Measurements from ENCODE around the gene ZFHX2. TPM values are rescaled to one million over a fixed set of nuclear protein-coding genes. Genes with fewer than 3 reads are reported as not detected.

The ZFHX2 gene
- total RNA-seq, 2 donors from 2014 or later = 12.8 to 15.4 TPM

GRCh38 chr14:23580152-23580926 lies 28.8 kb upstream of the ZFHX2 start:
- WGBS, 2 experiments (ENCODE audit: insufficient coverage in 1 of 2, insufficient read length in 1 of 2) = 90 to 92% methylated on average over 16 to 21 of the region's 24 CpGs
- DNase-seq = peak; percentile 39
- no peak overlapping the region for H3K4me3 Mint-ChIP-seq
- H3K9ac ChIP-seq (ENCODE audit: extremely low read depth, low read length, poor library complexity, severe bottlenecking) = no peak overlapping the region
- no peaks in the 10 kb centered on the region for H3K4me1 ChIP-seq (ENCODE audit: control insufficient read depth, insufficient read depth, low read length)
- peaks cover 6% of the 10 kb centered on the region for H3K9me3 Mint-ChIP-seq
- H3K27me3 Mint-ChIP-seq (ENCODE audit: insufficient read depth) = peaks cover 69% of the 10 kb centered on the region
- H3K27ac Mint-ChIP-seq = no peak overlapping the region
- H3K36me3 Mint-ChIP-seq (ENCODE audit: low read depth) = no peaks in the 10 kb centered on the region
- no peak for TF ChIP-seq CTCF (conservative IDR thresholded peaks at IDR 0.05)
- no peaks in the 10 kb centered on the region for H3K9me3 ChIP-seq (ENCODE audit: control insufficient read depth, low read length)
- H3K4me3 ChIP-seq (ENCODE audit: low read length) = no peak overlapping the region
- no peaks in the 10 kb centered on the region for H3K36me3 ChIP-seq (ENCODE audit: control insufficient read depth, insufficient read depth, low read length)
- H3K27me3 ChIP-seq (ENCODE audit: control insufficient read depth, insufficient read depth, low read length, poor library complexity, severe bottlenecking) = peaks cover 43% of the 10 kb centered on the region
- H3K4me1 Mint-ChIP-seq = no peaks in the 10 kb centered on the region
- H3K27ac ChIP-seq (ENCODE audit: low read depth, low read length) = no peak overlapping the region

GRCh38 chr14:23579739-23580138 lies 28.2 kb upstream of the ZFHX2 start:
- no peaks in the 10 kb centered on the region for H3K36me3 ChIP-seq (ENCODE audit: control insufficient read depth, insufficient read depth, low read length)
- H3K27ac ChIP-seq (ENCODE audit: low read depth, low read length) = no peak overlapping the region
- no peak overlapping the region for H3K9ac ChIP-seq (ENCODE audit: extremely low read depth, low read length, poor library complexity, severe bottlenecking)
- no peaks in the 10 kb centered on the region for H3K36me3 Mint-ChIP-seq (ENCODE audit: low read depth)
- no peak overlapping the region for H3K4me3 ChIP-seq (ENCODE audit: low read length)
- no peaks in the 10 kb centered on the region for H3K9me3 ChIP-seq (ENCODE audit: control insufficient read depth, low read length)
- H3K4me1 Mint-ChIP-seq = no peaks in the 10 kb centered on the region
- TF ChIP-seq CTCF (conservative IDR thresholded peaks at IDR 0.05) = no peak
- H3K4me1 ChIP-seq (ENCODE audit: control insufficient read depth, insufficient read depth, low read length) = no peaks in the 10 kb centered on the region
- peaks cover 6% of the 10 kb centered on the region for H3K9me3 Mint-ChIP-seq
- no peak for DNase-seq
- peaks cover 75% of the 10 kb centered on the region for H3K27me3 Mint-ChIP-seq (ENCODE audit: insufficient read depth)
- H3K27me3 ChIP-seq (ENCODE audit: control insufficient read depth, insufficient read depth, low read length, poor library complexity, severe bottlenecking) = peaks cover 49% of the 10 kb centered on the region
- no peak overlapping the region for H3K4me3 Mint-ChIP-seq
- no peak overlapping the region for H3K27ac Mint-ChIP-seq

- H3K27ac Mint-ChIP-seq = no peak overlapping the region
- no peaks in the 10 kb centered on the region for H3K36me3 Mint-ChIP-seq (ENCODE audit: low read depth)
- H3K9me3 Mint-ChIP-seq = peaks cover 4% of the 10 kb centered on the region
- Histone ChIP-seq H3K36me3 (ENCODE audit: control insufficient read depth, insufficient read depth, low read length) (no peaks in the 10 kb centered on the region), H3K27me3 (ENCODE audit: control insufficient read depth, insufficient read depth, low read length, poor library complexity, severe bottlenecking) (peaks cover 50% of the 10 kb centered on the region), H3K9me3 (ENCODE audit: control insufficient read depth, low read length) (no peaks in the 10 kb centered on the region), H3K4me1 (ENCODE audit: control insufficient read depth, insufficient read depth, low read length) (no peaks in the 10 kb centered on the region), H3K4me3 (ENCODE audit: low read length) (no peak overlapping the region), H3K9ac (ENCODE audit: extremely low read depth, low read length, poor library complexity, severe bottlenecking) (no peak overlapping the region), H3K27ac (ENCODE audit: low read depth, low read length) (no peak overlapping the region)
- TF ChIP-seq CTCF (conservative IDR thresholded peaks at IDR 0.05) = no peak
- H3K4me3 Mint-ChIP-seq = no peak overlapping the region
- 83 to 85% methylated on average over 2 to 3 of the region's 3 CpGs for WGBS, 2 experiments (ENCODE audit: insufficient coverage in 1 of 2, insufficient read length in 1 of 2)
- peaks cover 78% of the 10 kb centered on the region for H3K27me3 Mint-ChIP-seq (ENCODE audit: insufficient read depth)
- DNase-seq = no peak
- H3K4me1 Mint-ChIP-seq = no peaks in the 10 kb centered on the region
Observed at GRCh38 chr14:23579311-23579630, 27.7 kb upstream of the ZFHX2 start.
